GM19099 (cell line): Measurements from ENCODE around the gene OR4K13.

Source experiments
- POLR2A ChIP-seq: IDR thresholded peaks from 3 replicates; pipeline ENCODE4 v1.6.1; 2011; ENCODE audit warnings: low read depth; ENCODE audit not compliant: insufficient read length; ENCODE audit errors: extremely low read depth

OR4K13 gene, protein sequence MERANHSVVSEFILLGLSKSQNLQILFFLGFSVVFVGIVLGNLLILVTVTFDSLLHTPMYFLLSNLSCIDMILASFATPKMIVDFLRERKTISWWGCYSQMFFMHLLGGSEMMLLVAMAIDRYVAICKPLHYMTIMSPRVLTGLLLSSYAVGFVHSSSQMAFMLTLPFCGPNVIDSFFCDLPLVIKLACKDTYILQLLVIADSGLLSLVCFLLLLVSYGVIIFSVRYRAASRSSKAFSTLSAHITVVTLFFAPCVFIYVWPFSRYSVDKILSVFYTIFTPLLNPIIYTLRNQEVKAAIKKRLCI

GRCh38 chr14:20035938-20036337, at the start of gene OR4K13:
TSS of gene OR4K13 (minus strand) at chr14:20036038. CDS start at chr14:20034758, 1,280 bp downstream.
- no peak for TF ChIP-seq POLR2A

GRCh38 chr14:20059745-20060144, 23.9 kb upstream of the OR4K13 start, which contains the start of gene OR4L1:
TSS of gene OR4L1 (plus strand) at chr14:20060045. CDS start at chr14:20060045, 0 bp downstream.
- no peak for TF ChIP-seq POLR2A

GRCh38 chr14:20048202-20048601, 12.4 kb upstream of the OR4K13 start:
- TF ChIP-seq POLR2A = no peak

DNA sequence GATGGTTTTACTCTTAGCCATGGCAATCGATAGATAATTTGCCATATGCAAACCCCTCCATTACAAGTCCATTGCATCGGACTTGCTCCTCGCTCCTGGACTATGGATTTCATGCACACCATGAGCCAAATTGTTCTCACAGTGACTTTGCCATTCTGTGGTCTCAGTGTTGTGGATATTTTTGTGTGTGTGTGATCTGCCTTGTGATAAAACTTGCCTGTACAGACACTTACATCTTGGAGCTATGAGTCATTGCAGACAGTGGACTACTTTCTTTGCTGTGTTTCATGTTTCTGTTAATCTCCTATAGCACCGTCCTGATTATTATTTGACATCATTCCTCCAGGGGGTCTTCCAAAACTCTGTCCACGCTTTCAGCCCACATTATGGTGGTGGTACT, 8.4 kb upstream of the OR4K13 start:
- TF ChIP-seq POLR2A = no peak

- TF ChIP-seq POLR2A = no peak
These were observed 389 bp downstream of the OR4K13 start for GRCh38 chr14:20035449-20035848.

DNA sequence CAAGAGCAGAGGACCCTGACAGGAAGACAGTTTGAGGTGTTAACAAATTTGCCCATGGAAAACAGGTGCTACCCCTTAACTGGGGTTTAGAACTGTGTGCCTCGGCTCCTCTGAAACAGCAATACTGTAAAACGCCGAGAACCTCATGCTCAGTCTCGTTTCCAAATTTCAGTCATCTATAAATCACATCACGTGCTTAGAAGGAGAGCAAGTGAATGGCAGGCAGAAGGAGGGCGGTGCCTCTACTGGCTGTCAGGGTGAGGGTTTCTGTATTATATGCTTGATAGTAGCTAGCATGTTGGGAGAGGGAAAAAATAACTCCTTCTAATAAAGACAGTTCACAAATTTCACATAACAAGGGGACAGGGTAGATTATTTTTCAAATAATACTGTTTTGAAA, 4.8 kb downstream of the OR4K13 start:
- TF ChIP-seq POLR2A = no peak

GRCh38 chr14:20019257-20019865, 16.5 kb downstream of the OR4K13 start, which contains the start of gene OR4K14:
TSS of gene OR4K14 (minus strand) at chr14:20019307. CDS start at chr14:20015193, 4,114 bp downstream.
- TF ChIP-seq POLR2A = no peak

- no peak for TF ChIP-seq POLR2A
These were observed 27.7 kb downstream of the OR4K13 start for GRCh38 chr14:20008156-20008555.

- TF ChIP-seq POLR2A = no peak
These were observed 33.5 kb downstream of the OR4K13 start for GRCh38 chr14:20002319-20002718.

- TF ChIP-seq POLR2A = no peak
These were observed 34.0 kb downstream of the OR4K13 start, which contains the start of gene OR4Q2 for GRCh38 chr14:20001863-20002262. TSS of gene OR4Q2 (plus strand) at chr14:20002163.

DNA sequence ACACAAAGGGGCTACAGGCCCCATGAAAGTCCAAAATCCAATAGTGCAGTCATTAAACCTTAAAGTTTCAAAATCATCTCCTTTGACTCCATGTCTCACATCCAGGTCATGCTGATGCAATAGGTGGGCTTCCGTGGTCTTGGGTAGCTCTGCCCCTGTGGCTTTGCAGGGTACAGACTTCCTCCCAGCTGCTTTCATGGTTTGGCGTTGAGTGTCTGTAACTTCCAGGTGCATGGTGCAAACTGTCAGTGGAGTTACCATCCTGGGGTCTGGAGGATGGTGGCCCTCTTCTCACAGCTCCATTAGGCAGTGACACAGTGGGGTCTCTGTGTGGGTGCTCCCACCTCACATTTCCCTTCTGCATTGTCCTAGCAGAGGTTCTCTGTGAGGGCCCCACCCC, 42.4 kb downstream of the OR4K13 start:
- no peak for TF ChIP-seq POLR2A
